OCI-LY7 (cell line): ENCODE measurements around the gene ASB14.

Source experiments
- EZH2phosphoT487 ChIP-seq: fragments of 200-600 bp; sonication (generic); IDR thresholded peaks from 2 replicates; pipeline ENCODE4 v1.6.1; 2018; ENCODE audit warnings: low read depth, borderline replicate concordance, mild to moderate bottlenecking, mixed run types, antibody characterized with exemption, low read length, moderate library complexity, mixed read lengths
- TF ChIP-seq, protein P1 (sequence below): fragments of 200-600 bp; sonication (generic); conservative IDR thresholded peaks from 2 replicates; pipeline ENCODE4 v1.5.1; 2014; ENCODE audit warnings: mild to moderate bottlenecking, antibody characterized with exemption, low read length, moderate library complexity, mixed read lengths

- TF ChIP-seq, protein P1, sequence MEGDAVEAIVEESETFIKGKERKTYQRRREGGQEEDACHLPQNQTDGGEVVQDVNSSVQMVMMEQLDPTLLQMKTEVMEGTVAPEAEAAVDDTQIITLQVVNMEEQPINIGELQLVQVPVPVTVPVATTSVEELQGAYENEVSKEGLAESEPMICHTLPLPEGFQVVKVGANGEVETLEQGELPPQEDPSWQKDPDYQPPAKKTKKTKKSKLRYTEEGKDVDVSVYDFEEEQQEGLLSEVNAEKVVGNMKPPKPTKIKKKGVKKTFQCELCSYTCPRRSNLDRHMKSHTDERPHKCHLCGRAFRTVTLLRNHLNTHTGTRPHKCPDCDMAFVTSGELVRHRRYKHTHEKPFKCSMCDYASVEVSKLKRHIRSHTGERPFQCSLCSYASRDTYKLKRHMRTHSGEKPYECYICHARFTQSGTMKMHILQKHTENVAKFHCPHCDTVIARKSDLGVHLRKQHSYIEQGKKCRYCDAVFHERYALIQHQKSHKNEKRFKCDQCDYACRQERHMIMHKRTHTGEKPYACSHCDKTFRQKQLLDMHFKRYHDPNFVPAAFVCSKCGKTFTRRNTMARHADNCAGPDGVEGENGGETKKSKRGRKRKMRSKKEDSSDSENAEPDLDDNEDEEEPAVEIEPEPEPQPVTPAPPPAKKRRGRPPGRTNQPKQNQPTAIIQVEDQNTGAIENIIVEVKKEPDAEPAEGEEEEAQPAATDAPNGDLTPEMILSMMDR = no peak
- no peak for TF ChIP-seq EZH2phosphoT487
These were observed 42.9 kb upstream of the ASB14 start for GRCh38 chr3:57335283-57335938.
